CD1c-positive myeloid dendritic cell (primary cell): ENCODE data around the gene IMMP2L.
"Not testable (repeated sequence)": the region's sequence is repeated elsewhere in the genome, so short reads cannot be mapped to it uniquely, and the experiment has no call there.

Source experiments
- DNase-seq: peaks from one replicate; pipeline ENCODE4 v3.0.0-alpha.2; 2016; ENCODE audit errors: extremely low spot score

The IMMP2L gene

GRCh38 chr7:110724811-110725210, 837.5 kb downstream of the IMMP2L start:
- no peak for DNase-seq

GRCh38 chr7:110721395-110721794, 840.9 kb downstream of the IMMP2L start:
- no peak for DNase-seq

- DNase-seq: no peak
Measured at GRCh38 chr7:110720626-110721025, 841.7 kb downstream of the IMMP2L start.

- no peak for DNase-seq
Measured at GRCh38 chr7:110719741-110720140, 842.6 kb downstream of the IMMP2L start.

GRCh38 chr7:110718503-110719205, 843.6 kb downstream of the IMMP2L start:
- no peak for DNase-seq

- DNase-seq: no peak
Measured at GRCh38 chr7:110704225-110704624, 858.1 kb downstream of the IMMP2L start.

- DNase-seq: no peak
Measured at GRCh38 chr7:110698576-110698975, 863.7 kb downstream of the IMMP2L start.

GRCh38 chr7:110693344-110693743, 868.9 kb downstream of the IMMP2L start:
- DNase-seq: no peak

- no peak for DNase-seq
Measured at GRCh38 chr7:110688908-110689307, 873.4 kb downstream of the IMMP2L start.

GRCh38 chr7:110685899-110686298, 876.4 kb downstream of the IMMP2L start:
- no peak for DNase-seq

GRCh38 chr7:110681941-110682340, 880.4 kb downstream of the IMMP2L start:
- no peak for DNase-seq

GRCh38 chr7:110677405-110677804, 884.9 kb downstream of the IMMP2L start:
- DNase-seq: no peak

GRCh38 chr7:110676785-110677184, 885.5 kb downstream of the IMMP2L start:
- DNase-seq: no peak

- DNase-seq: no peak
Measured at GRCh38 chr7:110675383-110676103, 886.7 kb downstream of the IMMP2L start.

- DNase-seq: no peak
Measured at GRCh38 chr7:110673148-110673547, 889.1 kb downstream of the IMMP2L start.

GRCh38 chr7:110669410-110669809, 892.9 kb downstream of the IMMP2L start:
- DNase-seq: no peak

- no peak for DNase-seq
Measured at GRCh38 chr7:110664803-110665202, 897.5 kb downstream of the IMMP2L start.

- DNase-seq: not testable (repeated sequence)
Measured at GRCh38 chr7:110660637-110661036, 901.7 kb downstream of the IMMP2L start.

- no peak for DNase-seq
Measured at GRCh38 chr7:110650328-110650727, 912.0 kb downstream of the IMMP2L start.

GRCh38 chr7:110647266-110647665, 915.0 kb downstream of the IMMP2L start:
- DNase-seq: no peak

- DNase-seq: no peak
Measured at GRCh38 chr7:110646804-110647203, 915.5 kb downstream of the IMMP2L start.

GRCh38 chr7:110645616-110646015, 916.7 kb downstream of the IMMP2L start:
- DNase-seq: no peak

GRCh38 chr7:110645060-110645459, 917.2 kb downstream of the IMMP2L start:
- no peak for DNase-seq
